GM04504 (cell line): ENCODE results near the gene TPSB2.
"Not testable (repeated sequence)": the region's sequence is repeated elsewhere in the genome, so short reads cannot be mapped to it uniquely, and the experiment has no call there.

Experiments
- DNase-seq: peaks from one replicate; pipeline ENCODE4 v3.0.0-alpha.2; 2012; ENCODE audit warnings: low read depth

Gene TPSB2

GRCh38 chr16:1199347-1200013 is 30.5 kb downstream of the TPSB2 start:
- DNase-seq, result no peak

GRCh38 chr16:1198671-1199346 is 31.2 kb downstream of the TPSB2 start:
- DNase-seq, result not testable (repeated sequence)

GRCh38 chr16:1198194-1198593 is 31.8 kb downstream of the TPSB2 start:
- no peak for DNase-seq

GRCh38 chr16:1197237-1197866 is 32.6 kb downstream of the TPSB2 start:
- DNase-seq, result no peak

DNA sequence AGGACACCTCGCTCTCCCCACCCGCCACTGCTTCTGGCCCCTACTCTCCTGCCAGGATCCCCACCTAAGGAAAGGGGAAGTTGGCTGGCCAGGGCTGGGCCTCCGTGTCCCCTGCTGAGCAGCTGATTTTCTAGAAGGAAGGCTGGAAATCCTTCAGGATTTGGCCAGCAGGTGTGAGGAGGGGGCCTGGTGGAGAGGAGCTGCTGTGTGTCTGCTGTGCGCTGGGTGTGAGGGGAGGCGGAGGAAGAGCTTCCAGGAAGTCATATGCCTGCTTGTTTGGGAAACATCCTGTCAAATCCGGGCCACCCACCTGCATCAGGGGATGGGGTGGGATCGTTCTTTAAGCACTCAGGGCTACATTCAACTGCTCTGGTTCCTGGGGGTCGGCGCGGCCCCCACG is 33.5 kb downstream of the TPSB2 start:
- DNase-seq, result no peak

- DNase-seq, result no peak
Measured at GRCh38 chr16:1195393-1195666, 34.7 kb downstream of the TPSB2 start.

DNA sequence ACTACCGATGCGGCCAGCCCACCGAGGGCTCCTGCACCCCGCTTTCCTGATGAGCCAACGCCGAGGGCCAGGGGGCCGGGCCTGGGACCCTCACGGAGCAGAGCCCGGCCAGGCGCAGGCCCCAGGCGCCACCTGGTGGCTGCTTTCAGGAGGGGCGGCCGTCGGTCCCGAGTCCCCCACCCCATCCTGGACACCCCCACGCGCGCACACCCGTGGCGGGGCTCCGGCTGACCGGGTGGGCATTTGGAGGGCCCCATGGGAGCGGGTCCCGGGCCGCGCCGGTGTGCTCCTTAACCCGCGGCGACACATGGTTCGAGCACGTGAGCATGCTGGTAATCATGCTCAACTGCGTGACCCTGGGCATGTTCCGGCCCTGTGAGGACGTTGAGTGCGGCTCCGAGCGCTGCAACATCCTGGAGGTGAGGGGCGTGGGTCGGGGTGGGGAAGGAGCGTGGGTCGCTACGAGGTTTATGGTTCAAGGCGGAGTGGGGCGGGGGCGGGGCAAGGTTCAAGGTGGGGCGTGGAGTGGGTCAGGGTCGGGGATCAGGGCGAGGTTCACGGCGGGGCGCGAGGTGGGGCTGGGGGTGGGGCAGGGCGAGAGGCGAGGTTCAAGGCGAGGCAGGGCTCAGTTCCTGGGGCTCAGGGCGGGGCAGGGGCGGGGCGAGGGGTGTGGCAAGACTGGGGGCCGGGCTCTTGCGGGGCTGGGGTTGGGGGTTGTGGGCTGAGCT is 35.2 kb downstream of the TPSB2 start:
- DNase-seq, result no peak

DNA sequence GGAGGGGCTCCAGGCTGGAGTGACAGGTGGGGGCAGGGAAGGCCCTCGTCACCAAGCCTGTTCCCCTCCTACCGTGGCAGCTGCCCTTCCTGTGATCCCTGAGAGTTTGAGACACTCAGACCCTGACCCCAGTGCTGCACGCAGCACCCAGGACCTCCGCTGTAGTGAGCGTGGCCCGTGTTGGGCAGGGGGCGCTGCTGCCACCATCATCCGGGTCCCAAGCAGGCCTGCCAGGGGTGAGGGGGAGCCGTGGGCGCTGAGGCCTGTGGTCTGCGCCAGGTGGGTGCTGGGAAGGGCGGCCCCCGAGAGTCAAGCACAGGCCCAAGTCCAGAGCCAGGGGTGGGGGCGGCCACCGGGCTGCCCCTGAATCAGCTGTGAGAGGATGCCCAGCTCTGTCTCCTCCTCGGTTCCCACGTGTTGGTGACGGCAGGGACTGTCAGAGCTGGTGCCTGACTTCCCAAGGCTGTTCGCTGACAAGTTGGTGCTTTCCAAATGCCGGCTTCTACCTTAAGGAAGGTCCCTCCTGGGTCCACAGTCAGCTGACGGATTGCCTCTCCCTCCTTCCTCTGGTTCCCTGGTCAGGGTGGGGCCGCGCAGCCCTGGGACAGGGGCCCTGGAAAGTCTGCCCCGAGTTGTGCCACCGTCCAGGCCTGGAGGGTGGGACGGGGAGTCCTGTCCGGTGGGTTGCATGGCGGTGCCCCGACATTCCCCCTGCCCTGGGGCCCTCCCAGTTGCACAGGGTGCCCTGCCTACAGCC is 36.0 kb downstream of the TPSB2 start:
- DNase-seq, result no peak

DNA sequence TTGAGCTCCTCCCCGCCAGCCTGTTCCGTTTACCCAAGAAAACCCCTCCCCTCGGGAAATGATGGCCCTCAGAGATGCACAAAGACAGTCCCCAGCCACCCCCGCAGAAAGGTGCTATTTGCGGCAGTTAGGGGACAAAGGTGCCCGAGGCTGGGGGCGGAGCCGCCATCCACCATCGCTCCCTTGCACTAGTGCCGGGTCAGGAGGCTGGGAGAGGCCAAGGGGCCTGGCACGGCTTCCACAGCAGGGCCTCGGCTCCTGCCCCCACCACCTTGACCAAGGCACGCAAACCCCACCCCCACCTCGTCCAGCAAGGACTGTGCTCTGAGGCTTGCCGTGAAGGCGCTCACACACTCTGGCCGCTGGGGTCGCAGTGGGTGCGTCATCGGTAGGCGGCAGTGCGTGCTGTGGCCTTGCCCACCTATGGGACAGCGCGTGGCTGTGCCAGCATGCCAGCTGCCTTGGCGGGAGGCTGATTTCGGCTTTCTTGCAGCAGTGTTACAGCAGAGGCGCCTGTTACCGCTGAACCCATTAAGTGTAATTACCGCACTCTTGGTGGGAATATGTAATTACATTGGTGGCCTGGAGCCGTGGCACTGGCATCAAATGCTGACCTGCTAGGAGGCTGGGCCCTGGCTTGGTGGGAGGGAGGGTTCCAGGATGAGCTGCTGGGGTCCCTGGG is 36.7 kb downstream of the TPSB2 start:
- no peak for DNase-seq

GRCh38 chr16:1192384-1193073 is 37.5 kb downstream of the TPSB2 start:
- no peak for DNase-seq

- DNase-seq, result not testable (repeated sequence)
Measured at GRCh38 chr16:1190789-1191188, 39.2 kb downstream of the TPSB2 start.

DNA sequence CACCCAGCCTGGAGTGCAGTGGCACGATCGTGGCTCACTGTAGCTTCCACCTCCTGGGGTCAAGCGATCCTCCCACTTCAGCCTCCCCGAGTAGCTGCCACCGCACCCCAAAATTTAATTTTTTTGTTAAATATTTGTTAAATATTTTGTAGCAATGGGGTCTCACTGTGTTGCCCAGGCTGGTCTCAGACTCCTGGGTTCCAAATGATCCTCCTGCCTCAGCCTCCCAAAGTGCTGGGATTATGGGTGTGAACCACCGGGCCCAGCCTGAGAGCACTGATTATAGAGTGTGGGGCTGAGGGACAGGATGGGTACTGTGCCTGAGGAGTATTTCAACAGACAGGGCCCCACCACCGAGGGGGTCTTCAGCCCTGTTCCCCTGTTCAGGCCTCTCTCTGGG is 40.5 kb downstream of the TPSB2 start:
- no peak for DNase-seq

DNA sequence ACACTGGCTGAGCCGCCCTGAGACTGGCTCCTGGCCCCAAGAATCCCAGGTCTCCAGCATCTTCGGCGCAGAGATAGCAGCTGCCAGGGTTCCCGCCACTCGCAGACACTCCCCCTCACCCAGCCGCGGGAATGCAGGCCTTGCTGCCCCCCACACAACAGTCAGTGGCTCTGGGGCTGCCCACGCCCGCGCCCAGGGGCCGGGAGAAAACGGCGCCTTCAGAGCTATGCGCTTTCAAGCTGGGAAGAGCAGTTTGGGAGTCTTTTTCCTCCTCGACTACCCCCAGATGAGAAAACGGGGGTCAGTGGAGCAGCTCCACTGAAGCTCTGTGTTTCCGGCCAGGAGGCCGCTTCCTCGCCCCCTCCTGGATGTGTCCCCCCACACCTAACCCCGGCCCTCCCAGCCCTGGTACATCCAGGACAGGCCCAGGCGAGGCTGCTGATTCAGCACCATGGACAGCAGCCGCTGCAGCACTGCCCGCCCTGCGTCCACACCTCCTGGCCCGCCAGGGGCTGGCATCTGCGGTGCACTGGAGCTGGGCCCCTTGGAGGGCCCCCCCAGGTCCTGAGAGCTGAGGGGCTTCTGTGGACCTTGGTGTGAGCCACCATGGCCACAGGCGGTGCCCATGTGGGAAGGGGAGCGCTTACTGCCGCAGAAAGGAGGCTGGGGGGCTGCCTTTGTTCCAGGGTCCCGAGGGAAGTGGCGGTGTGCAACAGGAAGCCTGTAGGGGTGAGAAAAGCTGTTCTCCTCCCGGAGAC is 41.4 kb downstream of the TPSB2 start:
- DNase-seq, result peak; percentile 4

DNA sequence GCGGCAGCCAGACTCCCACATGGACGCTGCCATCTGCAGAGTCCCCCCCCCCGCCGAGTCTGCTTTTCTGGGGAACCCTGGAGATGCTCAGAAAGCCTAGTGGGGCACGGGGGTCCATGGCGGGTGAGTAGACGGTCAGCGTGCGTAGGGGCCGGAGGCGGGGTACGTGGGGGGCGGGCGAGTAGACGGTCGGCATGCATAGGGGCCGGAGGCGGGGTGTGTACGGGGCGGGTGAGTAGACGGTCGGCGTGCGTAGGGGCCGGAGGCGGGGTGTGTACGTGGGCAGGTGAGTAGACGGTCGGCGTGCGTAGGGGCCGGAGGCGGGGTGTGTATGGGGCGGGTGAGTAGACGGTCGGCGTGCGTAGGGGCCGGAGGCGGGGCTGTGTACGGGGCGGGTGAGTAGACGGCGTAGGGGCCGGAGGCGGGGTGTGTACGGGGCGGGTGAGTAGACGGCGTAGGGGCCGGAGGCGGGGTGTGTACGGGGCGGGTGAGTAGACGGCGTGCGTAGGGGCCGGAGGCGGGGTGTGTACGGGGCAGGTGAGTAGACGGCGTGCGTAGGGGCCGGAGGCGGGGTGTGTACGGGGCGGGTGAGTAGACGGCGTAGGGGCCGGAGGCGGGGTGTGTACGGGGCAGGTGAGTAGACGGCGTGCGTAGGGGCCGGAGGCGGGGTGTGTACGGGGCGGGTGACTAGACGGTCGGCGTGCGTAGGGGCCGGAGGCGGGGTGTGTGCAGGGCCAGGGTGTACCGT is 44.4 kb downstream of the TPSB2 start:
- DNase-seq, result not testable (repeated sequence)

DNA sequence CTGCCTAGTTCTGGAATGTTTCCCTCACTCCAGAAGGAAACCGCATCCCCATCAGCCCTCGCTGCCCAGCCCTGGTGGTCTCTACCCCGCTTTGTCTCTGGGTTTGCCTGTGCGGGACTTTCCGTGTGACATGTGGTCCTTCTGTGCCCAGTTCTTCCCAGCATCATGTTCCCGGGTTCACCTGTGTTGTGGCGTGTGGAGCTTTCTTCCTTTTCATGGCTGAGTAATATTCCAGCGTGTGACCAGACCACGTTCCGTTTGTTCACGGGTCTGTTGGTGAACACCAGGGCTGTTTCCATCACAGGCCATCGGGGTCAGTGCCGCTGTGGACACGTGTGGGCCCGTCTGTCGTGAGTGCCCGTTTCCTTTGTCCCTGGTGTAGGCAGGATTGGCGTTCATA is 45.0 kb downstream of the TPSB2 start:
- DNase-seq, result no peak

DNA sequence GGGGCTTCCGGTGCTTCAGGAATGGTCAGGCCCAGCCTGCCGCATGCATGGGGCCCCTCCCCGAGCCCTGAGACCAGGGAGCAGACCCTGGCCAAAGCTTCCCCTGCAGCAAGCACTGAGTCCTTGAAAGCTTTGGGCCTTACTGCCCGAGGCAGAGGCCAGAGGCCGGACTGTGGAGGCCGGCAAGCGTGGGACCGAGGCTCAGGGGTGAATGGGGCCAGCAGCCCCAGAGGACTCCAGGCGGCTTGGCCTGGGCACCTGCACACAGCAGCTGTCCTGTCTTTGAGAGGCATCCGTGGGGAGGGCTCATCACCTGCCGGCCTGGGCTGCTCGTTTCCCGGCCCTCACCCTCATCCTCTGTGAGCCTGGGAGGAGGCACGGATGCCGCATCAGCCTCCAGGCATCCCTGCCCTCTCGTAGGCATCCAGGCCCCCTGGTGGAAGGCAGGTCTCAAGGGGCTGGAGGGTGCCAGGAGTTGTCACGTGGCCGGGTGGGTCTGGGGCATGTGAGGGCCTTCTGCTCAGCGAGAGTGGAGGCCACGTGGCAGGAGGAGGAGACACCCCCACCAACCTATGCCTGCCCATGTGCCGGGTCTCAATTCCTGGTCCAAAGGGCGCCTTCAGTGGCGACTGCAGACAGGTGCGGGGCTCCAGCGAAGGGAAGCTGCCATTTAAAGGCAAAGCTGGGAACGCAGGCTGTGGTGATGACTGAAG is 45.7 kb downstream of the TPSB2 start:
- no peak for DNase-seq

DNA sequence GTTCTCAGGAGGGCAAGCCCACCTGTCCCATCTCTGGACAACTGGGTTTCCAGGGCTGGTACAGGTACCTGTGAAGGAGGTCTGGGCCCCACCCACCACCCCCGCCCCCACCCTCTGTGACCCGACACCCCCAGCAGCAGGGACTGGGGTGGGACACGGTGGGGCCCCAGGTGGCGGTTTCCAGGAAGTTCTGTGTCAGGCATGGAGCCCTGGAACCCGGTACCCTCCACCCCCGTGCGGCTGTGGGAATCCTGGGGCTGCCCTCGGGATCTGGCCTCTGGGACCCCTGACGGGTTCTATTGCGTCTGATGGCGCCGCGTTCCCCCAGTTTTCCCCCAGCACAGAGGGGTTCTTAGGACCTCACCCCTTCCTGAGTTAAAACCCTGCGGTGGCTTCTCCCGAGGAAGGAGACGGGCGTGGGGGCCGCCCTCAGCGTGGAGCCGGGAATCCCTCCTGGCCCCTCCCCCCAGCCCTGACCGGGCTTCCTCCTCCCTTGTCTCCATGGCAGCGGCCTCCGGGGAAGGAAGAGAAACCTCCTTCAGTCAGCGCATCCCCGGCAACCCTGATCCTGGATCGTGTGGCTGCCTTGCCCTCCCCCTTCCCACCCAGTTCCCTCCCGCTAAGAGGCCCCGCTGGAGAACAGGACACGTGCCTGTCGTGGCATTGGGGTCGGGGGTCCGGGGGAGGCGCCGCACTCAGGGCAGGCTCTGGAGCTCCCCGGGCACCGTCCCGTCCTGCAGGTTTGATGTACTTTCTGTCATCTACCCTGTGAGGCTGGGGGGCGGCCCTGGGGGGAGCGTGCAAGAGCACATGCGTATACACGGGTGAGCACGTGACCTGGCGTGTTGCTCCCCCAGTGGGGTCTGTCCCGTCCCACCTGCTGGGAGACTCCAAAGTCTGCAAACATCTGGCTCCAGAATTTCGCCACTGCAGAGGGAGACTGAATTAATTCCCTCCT is 46.8 kb downstream of the TPSB2 start:
- DNase-seq, result peak; percentile 13

DNA sequence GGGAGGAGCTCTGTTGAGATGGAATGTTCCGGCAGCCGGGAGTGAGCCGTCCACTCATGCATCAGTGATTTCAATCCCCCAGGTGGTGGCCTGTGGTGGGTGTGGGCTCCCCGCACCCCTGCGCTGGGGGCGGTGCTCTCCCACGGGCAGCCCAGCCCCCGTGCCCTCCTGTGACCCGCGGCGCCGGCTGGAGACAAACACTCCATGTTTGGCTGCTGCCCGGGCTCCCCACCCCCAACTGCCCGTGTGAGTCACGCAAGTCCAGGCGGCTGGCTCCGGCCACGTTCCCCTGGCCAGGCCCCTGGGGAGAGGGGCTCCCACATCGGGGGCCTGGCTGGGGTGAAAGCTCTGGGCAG is 47.7 kb downstream of the TPSB2 start:
- peak; percentile 14 for DNase-seq
